ENCODE measurements around the gene NOP14.

- TF ChIP-seq CTCF (IDR thresholded peaks at IDR 0.05; ENCODE audit: extremely low read depth in 1 of 2, insufficient read depth in 1 of 2, low read depth in 1 of 2, low read length in 2 of 2) (no peak), POLR2A (IDR thresholded peaks at IDR 0.05; ENCODE audit: low read depth, low read length) (no peak), EZH2 (IDR thresholded peaks at IDR 0.05; ENCODE audit: borderline replicate concordance, low read depth, low read length, severe bottlenecking) (no peak), POLR2AphosphoS5 (IDR thresholded peaks at IDR 0.05; ENCODE audit: insufficient read depth, low read depth, low read length) (no peak), MAX (IDR thresholded peaks at IDR 0.05; ENCODE audit: insufficient read depth, insufficient read length) (no peak), JUN (IDR thresholded peaks at IDR 0.05; ENCODE audit: borderline replicate concordance, insufficient read depth, insufficient read length, low read depth) (no peak), MYC (IDR thresholded peaks at IDR 0.05; ENCODE audit: low read depth, low read length) (no peak), GATA2 (IDR thresholded peaks at IDR 0.05; ENCODE audit: insufficient read depth, insufficient read length, low read depth, low read length) (no peak), FOS (IDR thresholded peaks at IDR 0.05; ENCODE audit: borderline replicate concordance, insufficient read depth, low read length) (no peak)
These were observed 1.8 kb downstream of the NOP14 start for GRCh38 chr4:2961421-2961810.

Measured in endothelial cell of umbilical vein (primary cell).